Upper lobe of left lung (tissue), 6 donors: ENCODE data around the gene ATF7. TPM values are rescaled to one million over a fixed set of nuclear protein-coding genes. Genes with fewer than 3 reads are reported as not detected.
"Not testable (repeated sequence)": the region's sequence is repeated elsewhere in the genome, so short reads cannot be mapped to it uniquely, and the experiment has no call there.

Source experiments
- ATAC-seq, 2 donors: fragments of 200-7000 bp; cut with Tn5 transposase; one replicate each; pipeline ENCODE4 v1.9.1; 2022; ENCODE audit warnings: mild to moderate bottlenecking in 2 of 2, moderate library complexity in 2 of 2; ENCODE audit not compliant: low FRiP score in 2 of 2
- DNase-seq, 2 donors: peaks; one replicate each; pipeline ENCODE4 v3.0.0-alpha.2; 2019 to 2020
- H3K27ac ChIP-seq, 4 donors: fragments of 200-600 bp; sonication (generic); one replicate each; pipeline ENCODE4 v1.5.1; 2016 to 2019
- H3K27me3 ChIP-seq, 4 donors: fragments of 200-600 bp; sonication (generic); one replicate each; pipeline ENCODE4 v1.5.1; 2017 to 2019
- H3K36me3 ChIP-seq, 4 donors: fragments of 200-600 bp; sonication (generic); one replicate each; pipeline ENCODE4 v1.5.1; 2016 to 2019
- H3K4me1 ChIP-seq, 4 donors: fragments of 200-600 bp; sonication (generic); one replicate each; pipeline ENCODE4 v1.5.1; 2018 to 2019
- H3K4me3 ChIP-seq, 4 donors: fragments of 200-600 bp; sonication (generic); one replicate each; pipeline ENCODE4 v1.5.1; 2017 to 2019; ENCODE audit warnings: mild to moderate bottlenecking in 2 of 4, moderate library complexity in 1 of 4
- H3K9me3 ChIP-seq, 4 donors: fragments of 200-600 bp; sonication (generic); one replicate each; pipeline ENCODE4 v1.5.1; 2018 to 2019
- CTCF ChIP-seq, 6 experiments: fragments of 450-650 bp in 4 of 6; fragments of 200-600 bp in 2 of 6; sonication (generic) in 2 of 6; IDR thresholded peaks; one replicate each; pipeline ENCODE4 v1.5.1; 2016 to 2019; ENCODE audit warnings: antibody characterized with exemption in 6 of 6
- EP300 ChIP-seq, 4 donors: sonication (generic); formaldehyde crosslinking; IDR thresholded peaks; one replicate each; pipeline ENCODE4 v1.5.1; 2017; ENCODE audit warnings: antibody characterized with exemption in 4 of 4, control low read depth in 2 of 4
- POLR2A ChIP-seq, 4 donors: fragments of 450-650 bp; IDR thresholded peaks; one replicate each; pipeline ENCODE4 v1.5.1; 2016 to 2017; ENCODE audit warnings: antibody characterized with exemption in 4 of 4, mild to moderate bottlenecking in 2 of 4
- POLR2AphosphoS5 ChIP-seq, 2 donors: sonication (generic); formaldehyde crosslinking; IDR thresholded peaks; one replicate each; pipeline ENCODE4 v1.5.1; 2017; ENCODE audit warnings: antibody characterized with exemption in 2 of 2
- WGBS, 2 donors: methylation state at CpG; one replicate each; pipeline ENCODE4 v1.1.5; 2017 to 2018; 5-methylcytosine and 5-hydroxymethylcytosine counted together
- total RNA-seq, 6 donors: library from RNA; depleted of rRNA in 4 of 6; stranded (reverse); fragments of >200 nt in 4 of 6; gene quantifications; one replicate each; pipeline versions ENCODE4 v1.1.0 to v1.2.1, GENCODE V29; 2016 to 2021
- donor health status: DM: no; HTN: no; CAD: no; lungs with moderate emphysema.
- donor health status: DM: no; HTN: yes; CAD: no; lungs with severe emphysema.

Gene ATF7
- total RNA-seq, 6 donors from 2014 or later, result 23.4 to 48.9 (median 41.2) TPM

DNA sequence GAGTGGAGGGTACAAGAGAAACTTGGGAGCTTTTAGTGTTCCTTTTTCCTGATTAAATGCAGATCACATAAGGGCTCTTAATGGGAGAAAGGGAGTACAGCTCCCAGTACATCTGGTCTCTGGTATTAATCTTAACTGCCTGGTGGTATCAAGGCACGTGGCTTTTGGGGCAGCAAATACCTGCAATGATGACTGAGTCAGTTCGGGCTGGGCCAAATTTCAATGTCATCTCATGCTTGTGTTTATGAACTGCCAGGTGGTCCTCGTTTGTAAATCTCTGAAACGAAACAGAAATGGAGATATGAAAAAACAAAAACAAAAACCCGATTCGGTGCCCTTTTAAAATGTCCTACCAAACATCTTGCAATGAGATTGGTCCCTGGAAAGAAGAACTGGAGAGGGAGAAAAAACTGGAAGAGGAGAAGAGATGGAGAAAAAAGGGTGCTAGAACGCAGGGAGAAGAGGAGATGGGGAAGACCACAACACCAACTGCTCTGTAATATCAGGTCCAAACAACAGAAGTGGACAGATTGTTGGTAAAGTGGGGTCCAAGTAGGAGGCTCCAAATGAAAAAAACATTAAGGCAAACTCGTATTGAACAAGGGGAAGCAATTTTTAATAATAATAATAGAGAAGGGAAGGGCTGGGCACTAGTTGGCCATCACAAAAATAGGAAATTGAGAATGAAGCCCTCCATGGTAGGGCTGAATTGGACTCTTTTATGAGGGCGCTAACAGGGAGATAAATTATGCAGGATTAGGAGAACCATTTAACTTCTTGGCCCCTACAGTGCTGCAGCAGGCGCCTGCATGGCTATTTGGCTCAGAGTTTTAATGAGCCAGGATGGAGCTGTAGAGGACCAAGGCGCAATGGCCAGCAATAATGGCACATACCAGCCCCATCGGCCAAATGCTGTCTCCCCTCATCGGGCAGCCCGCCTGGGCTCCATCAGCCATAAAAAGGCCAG, 73.5 kb downstream of the ATF7 start:
- ATAC-seq (no peak), DNase-seq (no peak)
- Histone ChIP-seq H3K27me3 (no peaks in the 10 kb centered on the region), H3K4me3 (no peak overlapping the region), H3K27ac (no peak overlapping the region), H3K36me3 (peaks cover 4 to 47% (median 31%) of the 10 kb centered on the region in 4 donors), H3K9me3 (no peaks in the 10 kb centered on the region), H3K4me1 (no peaks in the 10 kb centered on the region)
- no peak for TF ChIP-seq POLR2AphosphoS5 (IDR thresholded peaks at IDR 0.05)
- no peak for TF ChIP-seq EP300 (IDR thresholded peaks at IDR 0.05)
- no peak for TF ChIP-seq CTCF (IDR thresholded peaks at IDR 0.05)
- no peak for TF ChIP-seq POLR2A (IDR thresholded peaks at IDR 0.05)
- 89 to 95% methylated on average over 14 of the region's 14 CpGs for WGBS, 2 donors

- no peak for DNase-seq
- TF ChIP-seq EP300 (IDR thresholded peaks at IDR 0.05) (no peak), CTCF (IDR thresholded peaks at IDR 0.05) (no peak), POLR2A (IDR thresholded peaks at IDR 0.05) (no peak), POLR2AphosphoS5 (IDR thresholded peaks at IDR 0.05) (no peak)
- H3K27ac ChIP-seq, result no peak overlapping the region
- H3K27me3 ChIP-seq, result no peaks in the 10 kb centered on the region
- H3K4me1 ChIP-seq, result no peaks in the 10 kb centered on the region
- H3K9me3 ChIP-seq, result no peaks in the 10 kb centered on the region
- ATAC-seq, result no peak
- H3K4me3 ChIP-seq, result no peak overlapping the region
- 86 to 90% methylated on average over 2 of the region's 2 CpGs for WGBS, 2 donors
- peaks cover 4 to 52% (median 33%) of the 10 kb centered on the region in 4 donors for H3K36me3 ChIP-seq
Measured at GRCh38 chr12:53551889-53552291, 74.3 kb downstream of the ATF7 start.

DNA sequence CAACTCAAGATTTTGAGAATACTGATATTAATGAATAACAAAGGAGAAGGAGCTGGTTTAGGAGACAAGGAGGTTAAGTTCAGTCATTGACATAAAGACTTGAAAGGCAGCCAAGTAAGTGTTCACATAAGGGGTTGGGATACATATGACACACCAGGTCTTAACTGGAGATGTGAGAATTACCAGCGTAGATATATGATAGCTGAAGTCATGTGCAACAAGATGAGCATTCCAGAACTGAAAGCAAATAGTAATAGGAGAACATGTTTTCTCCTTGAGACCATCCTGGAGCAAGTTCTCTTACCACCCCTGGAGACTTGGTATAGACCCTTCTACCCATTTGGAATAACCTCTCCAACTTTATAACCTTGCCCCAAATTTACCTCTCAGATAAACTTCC, 75.6 kb downstream of the ATF7 start:
- Histone ChIP-seq H3K36me3 (peaks cover 4 to 54% (median 33%) of the 10 kb centered on the region in 4 donors), H3K27ac (no peak overlapping the region), H3K27me3 (no peaks in the 10 kb centered on the region), H3K4me1 (no peaks in the 10 kb centered on the region), H3K9me3 (no peaks in the 10 kb centered on the region), H3K4me3 (no peak overlapping the region)
- TF ChIP-seq POLR2A (IDR thresholded peaks at IDR 0.05), result no peak
- TF ChIP-seq POLR2AphosphoS5 (IDR thresholded peaks at IDR 0.05), result no peak
- TF ChIP-seq CTCF (IDR thresholded peaks at IDR 0.05), result no peak
- TF ChIP-seq EP300 (IDR thresholded peaks at IDR 0.05), result no peak
- DNase-seq, result no peak
- WGBS, 2 donors, result 86 to 88% methylated on average over 1 of the region's 1 CpG
- no peak for ATAC-seq

DNA sequence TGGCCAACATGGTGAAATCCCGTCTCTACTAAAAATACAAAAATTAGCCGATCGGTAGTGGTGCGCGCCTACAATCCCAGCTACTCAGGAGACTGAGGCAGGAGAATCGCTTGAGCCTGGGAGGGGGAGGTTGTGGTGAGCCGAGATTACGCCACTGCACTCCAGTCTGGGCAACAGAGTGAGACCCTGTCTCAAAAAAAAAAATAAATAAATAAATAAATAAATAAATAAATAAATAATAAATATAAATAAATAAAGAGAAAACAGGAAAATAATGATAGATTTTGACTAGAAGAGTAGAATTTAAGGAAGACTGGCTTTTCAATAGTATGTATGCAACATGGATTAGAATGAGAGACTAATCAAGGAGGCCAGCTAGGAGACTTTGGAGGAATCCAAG, 76.1 kb downstream of the ATF7 start:
- WGBS, 2 donors, result 97 to 99% methylated on average over 8 of the region's 8 CpGs
- H3K4me3 ChIP-seq, H3K27ac ChIP-seq, DNase-seq, ATAC-seq, H3K4me1 ChIP-seq, H3K27me3 ChIP-seq, H3K9me3 ChIP-seq: not testable (repeated sequence)
- peaks cover 4 to 57% (median 33%) of the 10 kb centered on the region in 4 donors for H3K36me3 ChIP-seq

DNA sequence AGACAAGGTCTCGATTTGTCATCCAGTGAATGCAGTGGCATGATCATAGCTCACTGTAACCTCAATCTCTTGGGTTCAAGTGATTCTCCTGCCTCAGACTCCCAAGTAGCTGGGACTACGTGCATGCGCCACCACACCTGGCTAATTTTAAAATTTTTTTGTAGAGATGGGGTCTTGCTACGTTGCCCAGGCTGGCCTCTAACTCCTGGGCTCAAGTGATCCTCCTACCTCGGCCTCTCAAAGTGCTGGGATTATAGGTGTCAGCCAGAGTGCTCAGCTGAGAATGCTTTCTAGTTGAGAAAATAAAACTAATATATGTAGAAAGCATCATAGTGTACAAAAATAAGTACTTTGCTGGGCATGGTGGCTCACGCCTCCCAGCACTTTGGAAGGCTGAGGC, 77.8 kb downstream of the ATF7 start:
- 95 to 97% methylated on average over 6 of the region's 6 CpGs for WGBS, 2 donors
- H3K36me3 ChIP-seq, result peaks cover 4 to 64% (median 33%) of the 10 kb centered on the region in 4 donors
- not testable (repeated sequence) for H3K27ac ChIP-seq, H3K9me3 ChIP-seq, H3K4me3 ChIP-seq, ATAC-seq, DNase-seq, H3K27me3 ChIP-seq
- H3K4me1 ChIP-seq, result peaks cover 5 to 17% (median 7%) of the 10 kb centered on the region in 4 donors
